ENCODE results near the gene RIPOR3. TPM values are rescaled to one million over a fixed set of nuclear protein-coding genes. Genes with fewer than 3 reads are reported as not detected.
"Not testable (repeated sequence)": the region's sequence is repeated elsewhere in the genome, so short reads cannot be mapped to it uniquely, and the experiment has no call there.

Gene RIPOR3
- total RNA-seq, 1 donor from 2014 or later, result 0.53 TPM

DNA sequence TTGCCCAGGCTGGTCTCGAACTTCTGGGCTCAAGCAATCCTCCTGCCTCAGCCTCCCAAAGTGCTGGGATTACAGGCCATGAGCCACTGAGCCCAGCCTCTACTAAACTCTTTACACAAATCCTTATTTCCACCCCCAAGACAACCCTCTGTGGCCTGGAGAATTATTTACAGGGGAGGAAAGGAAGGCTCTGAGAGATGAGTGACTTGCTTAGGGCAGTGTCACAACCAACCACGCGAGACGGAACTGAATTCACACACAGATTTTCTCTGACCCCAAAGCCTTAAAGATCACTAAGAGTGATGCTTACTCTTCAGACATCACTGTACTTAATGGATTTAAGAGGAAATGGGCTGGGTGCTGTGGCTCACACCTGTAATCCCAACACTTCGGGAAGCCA lies 86.2 kb downstream of the RIPOR3 start:
- TF ChIP-seq, protein P1, sequence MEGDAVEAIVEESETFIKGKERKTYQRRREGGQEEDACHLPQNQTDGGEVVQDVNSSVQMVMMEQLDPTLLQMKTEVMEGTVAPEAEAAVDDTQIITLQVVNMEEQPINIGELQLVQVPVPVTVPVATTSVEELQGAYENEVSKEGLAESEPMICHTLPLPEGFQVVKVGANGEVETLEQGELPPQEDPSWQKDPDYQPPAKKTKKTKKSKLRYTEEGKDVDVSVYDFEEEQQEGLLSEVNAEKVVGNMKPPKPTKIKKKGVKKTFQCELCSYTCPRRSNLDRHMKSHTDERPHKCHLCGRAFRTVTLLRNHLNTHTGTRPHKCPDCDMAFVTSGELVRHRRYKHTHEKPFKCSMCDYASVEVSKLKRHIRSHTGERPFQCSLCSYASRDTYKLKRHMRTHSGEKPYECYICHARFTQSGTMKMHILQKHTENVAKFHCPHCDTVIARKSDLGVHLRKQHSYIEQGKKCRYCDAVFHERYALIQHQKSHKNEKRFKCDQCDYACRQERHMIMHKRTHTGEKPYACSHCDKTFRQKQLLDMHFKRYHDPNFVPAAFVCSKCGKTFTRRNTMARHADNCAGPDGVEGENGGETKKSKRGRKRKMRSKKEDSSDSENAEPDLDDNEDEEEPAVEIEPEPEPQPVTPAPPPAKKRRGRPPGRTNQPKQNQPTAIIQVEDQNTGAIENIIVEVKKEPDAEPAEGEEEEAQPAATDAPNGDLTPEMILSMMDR (IDR thresholded peaks at IDR 0.05; ENCODE audit: insufficient read depth, low read length, severe bottlenecking), result no peak
- Histone ChIP-seq H3K36me3 (ENCODE audit: control insufficient read depth, insufficient read depth, low read length) (no peaks in the 10 kb centered on the region), H3K27me3 (ENCODE audit: control insufficient read depth, insufficient read depth, low read length) (no peaks in the 10 kb centered on the region), H3K4me3 (ENCODE audit: low read depth, low read length) (no peak overlapping the region)
- DNase-seq (ENCODE audit: low read depth) (no peak), FAIRE-seq (no peak)

DNA sequence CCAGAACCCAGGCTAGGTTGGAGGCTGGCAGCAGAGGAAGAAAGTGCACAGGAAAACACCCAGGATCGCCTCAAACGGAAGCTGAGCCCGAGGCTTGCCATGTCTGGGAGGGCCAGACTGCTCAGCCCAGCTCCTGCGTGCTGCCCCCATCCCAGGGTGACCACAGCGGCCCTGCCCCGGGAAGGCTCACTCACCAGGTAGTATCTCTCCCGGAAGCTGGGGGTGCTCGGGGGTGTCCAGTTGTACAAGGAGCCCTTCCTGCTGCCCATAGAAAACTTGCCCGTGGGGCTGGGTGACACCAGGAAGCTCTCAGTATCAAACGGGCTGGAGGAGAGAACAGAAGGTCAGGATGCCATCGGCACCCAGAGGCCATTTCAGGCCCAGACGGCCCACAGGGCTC lies 86.9 kb downstream of the RIPOR3 start:
- no peaks in the 10 kb centered on the region for H3K27me3 ChIP-seq (ENCODE audit: control insufficient read depth, insufficient read depth, low read length)
- TF ChIP-seq, protein P1 (IDR thresholded peaks at IDR 0.05; ENCODE audit: insufficient read depth, low read length, severe bottlenecking), result no peak
- H3K36me3 ChIP-seq (ENCODE audit: control insufficient read depth, insufficient read depth, low read length), result no peaks in the 10 kb centered on the region
- FAIRE-seq, result no peak
- no peak for DNase-seq (ENCODE audit: low read depth)
- no peak overlapping the region for H3K4me3 ChIP-seq (ENCODE audit: low read depth, low read length)

DNA sequence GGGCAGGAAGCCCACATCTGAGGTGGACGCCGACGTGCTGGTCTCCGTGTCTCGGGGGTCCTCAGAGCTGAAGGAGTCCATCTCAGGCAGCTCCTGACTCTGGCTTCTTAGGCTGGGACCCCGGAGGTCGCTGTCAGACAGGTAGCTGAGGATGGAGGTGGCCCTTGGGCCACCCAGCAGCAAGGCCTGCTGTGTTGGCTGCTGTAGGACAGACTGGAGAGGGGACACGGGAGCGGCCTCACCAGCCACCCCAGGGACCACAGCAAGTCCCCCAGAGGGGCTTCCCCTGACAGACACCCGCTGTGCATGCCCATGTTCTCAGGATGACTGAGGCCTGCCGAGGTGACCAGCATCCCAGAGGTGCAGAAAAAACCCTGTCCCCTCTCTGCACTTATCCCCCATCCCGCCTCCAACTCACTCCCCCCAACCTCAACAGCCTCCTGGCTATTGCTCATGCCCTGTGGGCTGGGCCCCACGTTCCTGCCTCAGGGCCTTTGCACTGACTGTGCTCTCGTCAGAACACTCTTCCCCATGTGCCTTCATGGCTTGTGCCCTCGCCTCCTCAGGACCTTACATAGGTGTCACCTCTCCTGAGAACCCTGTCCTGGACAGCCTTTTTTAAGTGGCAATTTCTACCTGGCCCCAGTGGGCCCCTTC lies 88.8 kb downstream of the RIPOR3 start:
- DNase-seq (ENCODE audit: low read depth), result no peak
- H3K27me3 ChIP-seq (ENCODE audit: control insufficient read depth, insufficient read depth, low read length), result no peaks in the 10 kb centered on the region
- no peak for FAIRE-seq
- H3K36me3 ChIP-seq (ENCODE audit: control insufficient read depth, insufficient read depth, low read length), result no peaks in the 10 kb centered on the region
- H3K4me3 ChIP-seq (ENCODE audit: low read depth, low read length), result no peak overlapping the region
- TF ChIP-seq, protein P1 (IDR thresholded peaks at IDR 0.05; ENCODE audit: insufficient read depth, low read length, severe bottlenecking), result no peak

DNA sequence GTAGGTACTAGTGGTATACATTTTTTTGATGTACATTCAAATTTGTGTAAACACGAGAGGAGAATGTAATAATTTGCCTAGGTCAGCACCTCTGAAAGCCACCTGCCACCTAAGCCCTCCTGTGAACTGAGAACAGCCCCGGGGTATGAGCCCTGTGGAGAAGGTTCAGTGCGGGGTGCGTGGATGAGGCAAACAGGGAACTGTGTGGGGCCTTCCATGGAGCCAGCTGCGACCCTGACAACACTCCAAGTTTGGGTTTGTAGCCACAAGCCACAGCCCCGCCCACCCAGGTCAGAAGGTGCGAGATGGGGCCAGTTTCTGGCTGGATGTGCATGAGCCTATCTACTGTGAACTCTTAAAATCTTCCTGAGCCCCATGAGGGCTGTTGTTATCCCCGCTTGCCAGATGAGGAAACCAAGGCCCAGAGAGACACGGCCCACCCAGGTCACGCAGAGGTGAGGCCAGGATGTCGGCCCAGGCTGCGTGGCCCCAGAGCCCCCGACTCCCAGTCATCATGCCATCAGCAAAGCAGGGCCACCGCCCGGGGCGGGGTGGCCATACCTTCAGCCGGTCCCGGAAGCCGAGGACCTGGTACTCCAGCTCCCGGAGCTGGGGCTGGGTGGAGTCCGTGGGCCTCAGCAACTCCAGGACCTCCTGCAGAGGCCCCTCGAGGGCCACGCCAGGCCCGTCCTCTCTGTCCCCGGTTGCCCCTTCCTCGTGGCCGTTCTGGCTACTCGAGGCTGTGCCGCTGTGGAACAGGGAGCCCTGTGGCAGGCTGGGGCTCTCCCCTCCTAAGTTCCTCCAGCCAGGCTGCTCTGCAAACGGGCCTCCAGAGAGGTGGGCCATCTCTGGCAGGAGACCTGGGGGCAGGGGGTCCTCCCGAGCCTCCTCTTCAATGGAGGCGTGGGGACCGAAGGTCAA lies 89.6 kb downstream of the RIPOR3 start:
- Histone ChIP-seq H3K36me3 (ENCODE audit: control insufficient read depth, insufficient read depth, low read length) (no peaks in the 10 kb centered on the region), H3K27me3 (ENCODE audit: control insufficient read depth, insufficient read depth, low read length) (no peaks in the 10 kb centered on the region), H3K4me3 (ENCODE audit: low read depth, low read length) (no peak overlapping the region)
- TF ChIP-seq, protein P1 (IDR thresholded peaks at IDR 0.05; ENCODE audit: insufficient read depth, low read length, severe bottlenecking), result no peak
- FAIRE-seq (no peak), DNase-seq (ENCODE audit: low read depth) (no peak)

- FAIRE-seq (no peak), DNase-seq (ENCODE audit: low read depth) (no peak)
- TF ChIP-seq, protein P1 (IDR thresholded peaks at IDR 0.05; ENCODE audit: insufficient read depth, low read length, severe bottlenecking), result no peak
- no peak overlapping the region for H3K4me3 ChIP-seq (ENCODE audit: low read depth, low read length)
- H3K36me3 ChIP-seq (ENCODE audit: control insufficient read depth, insufficient read depth, low read length), result no peaks in the 10 kb centered on the region
- H3K27me3 ChIP-seq (ENCODE audit: control insufficient read depth, insufficient read depth, low read length), result no peaks in the 10 kb centered on the region
Measured at GRCh38 chr20:50600281-50600895, 91.0 kb downstream of the RIPOR3 start.

DNA sequence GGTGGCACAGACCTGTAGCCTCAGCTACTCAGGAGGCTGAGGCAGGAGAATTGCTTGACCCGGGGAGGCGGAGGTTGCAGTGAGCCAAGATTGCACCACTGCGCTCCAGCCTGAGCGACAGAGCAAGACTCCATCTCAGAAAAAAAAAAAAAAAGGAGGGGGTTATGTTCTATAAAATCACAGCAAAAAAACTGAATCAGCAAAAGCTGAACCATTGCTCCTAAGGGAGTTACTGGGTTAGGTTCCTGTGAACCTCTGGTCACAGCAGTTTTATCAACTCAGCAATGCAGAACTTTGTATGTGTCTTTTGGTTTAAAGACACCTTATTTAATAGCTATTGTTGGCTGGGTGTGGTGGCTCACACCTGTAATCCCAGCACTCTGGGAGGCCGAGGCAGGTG lies 92.6 kb downstream of the RIPOR3 start:
- H3K27me3 ChIP-seq (ENCODE audit: control insufficient read depth, insufficient read depth, low read length); DNase-seq (ENCODE audit: low read depth); H3K4me3 ChIP-seq (ENCODE audit: low read depth, low read length); FAIRE-seq; H3K36me3 ChIP-seq (ENCODE audit: control insufficient read depth, insufficient read depth, low read length): not testable (repeated sequence)
